IPS-15b (cell line): ENCODE measurements around the gene EPHB3.

Experiments
- H3K27me3 ChIP-seq: one replicate; pipeline ENCODE4 v1.6.1; 2013; ENCODE audit warnings: low read length; ENCODE audit not compliant: control insufficient read depth, insufficient read depth
- H3K36me3 ChIP-seq: one replicate; pipeline ENCODE4 v1.6.1; 2013; ENCODE audit warnings: low read length; ENCODE audit not compliant: control insufficient read depth, insufficient read depth
- H3K4me1 ChIP-seq: one replicate; pipeline ENCODE4 v1.6.1; 2013; ENCODE audit warnings: mild to moderate bottlenecking, low read length; ENCODE audit not compliant: control insufficient read depth, insufficient read depth
- H3K4me3 ChIP-seq: one replicate; pipeline ENCODE4 v1.5.1; 2013; ENCODE audit warnings: low read depth, low read length
- H3K9ac ChIP-seq: one replicate; pipeline ENCODE4 v1.6.1; 2013; ENCODE audit warnings: low read depth, mild to moderate bottlenecking, low read length
- H3K9me3 ChIP-seq: one replicate; pipeline ENCODE4 v1.6.1; 2013; ENCODE audit warnings: mild to moderate bottlenecking, low read length; ENCODE audit not compliant: control insufficient read depth, insufficient read depth

EPHB3 gene

DNA sequence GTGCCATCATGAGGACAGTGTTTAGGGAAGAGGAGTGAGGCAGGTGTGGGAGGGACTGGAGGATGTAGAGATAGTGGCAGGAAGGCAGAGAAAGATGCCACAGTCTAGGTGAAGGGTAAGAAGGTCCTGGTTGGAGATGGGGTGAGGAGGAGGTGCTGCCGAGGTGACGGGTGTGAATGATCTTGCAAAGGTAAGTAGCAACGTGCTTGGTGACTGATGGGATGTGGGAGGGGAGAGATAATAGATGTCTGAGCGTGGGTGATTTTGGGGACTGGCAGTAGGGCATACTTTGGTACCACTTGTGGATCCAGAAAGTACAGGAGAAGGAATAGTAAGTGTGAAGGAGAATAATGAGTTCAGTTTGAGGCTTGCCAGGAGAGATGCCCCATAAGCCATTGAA is 27.2 kb downstream of the EPHB3 start:
- no peaks in the 10 kb centered on the region for H3K36me3 ChIP-seq
- H3K27me3 ChIP-seq: peaks cover 98% of the 10 kb centered on the region
- no peaks in the 10 kb centered on the region for H3K4me1 ChIP-seq
- no peak overlapping the region for H3K4me3 ChIP-seq
- no peak overlapping the region for H3K9ac ChIP-seq
- H3K9me3 ChIP-seq: no peaks in the 10 kb centered on the region

DNA sequence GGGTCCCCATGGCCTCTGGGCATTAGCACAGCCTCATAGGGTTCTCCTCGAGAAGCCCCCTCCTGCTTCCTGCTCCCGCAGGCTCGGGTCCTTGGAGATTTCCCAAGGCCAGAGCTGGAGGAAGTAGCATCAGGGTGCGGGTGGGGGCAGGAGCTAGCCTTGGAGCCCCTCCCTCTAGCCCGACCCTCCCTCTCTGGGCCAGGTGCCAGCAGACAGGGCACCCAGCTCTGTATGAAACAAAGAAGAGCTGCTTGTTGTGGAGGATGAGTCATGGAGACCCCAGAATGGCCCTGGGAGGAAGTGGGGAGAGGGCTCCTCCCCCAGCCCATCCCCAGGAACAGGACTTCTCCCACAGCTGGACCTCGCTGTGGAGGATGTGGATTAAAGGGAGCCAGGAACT is 29.2 kb downstream of the EPHB3 start:
- no peak overlapping the region for H3K9ac ChIP-seq
- H3K9me3 ChIP-seq: no peaks in the 10 kb centered on the region
- no peak overlapping the region for H3K4me3 ChIP-seq
- H3K27me3 ChIP-seq: peaks cover 89% of the 10 kb centered on the region
- no peaks in the 10 kb centered on the region for H3K36me3 ChIP-seq
- H3K4me1 ChIP-seq: peaks cover 8% of the 10 kb centered on the region

DNA sequence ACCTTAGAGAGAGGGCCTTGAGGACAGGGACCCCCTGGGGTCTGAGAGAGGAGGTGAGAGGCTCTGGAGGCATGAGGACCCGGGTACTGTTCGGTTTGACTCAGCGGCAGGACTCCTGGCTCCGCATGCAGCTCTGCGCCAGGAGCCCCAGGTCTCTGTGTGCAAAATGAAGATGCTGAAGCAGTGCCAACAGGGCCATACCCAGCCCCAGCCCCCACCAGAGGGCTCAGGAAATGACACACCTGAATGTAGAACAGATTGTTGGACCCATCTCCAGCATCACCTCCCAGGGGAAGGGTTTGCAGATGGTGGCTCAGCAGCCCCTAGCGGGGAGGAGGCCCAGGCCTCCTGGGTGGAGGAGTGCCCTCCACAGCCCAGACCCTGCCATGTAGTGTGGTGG is 30.2 kb downstream of the EPHB3 start:
- no peak overlapping the region for H3K9ac ChIP-seq
- H3K4me3 ChIP-seq: no peak overlapping the region
- no peaks in the 10 kb centered on the region for H3K9me3 ChIP-seq
- peaks cover 87% of the 10 kb centered on the region for H3K27me3 ChIP-seq
- H3K36me3 ChIP-seq: no peaks in the 10 kb centered on the region
- H3K4me1 ChIP-seq: peaks cover 12% of the 10 kb centered on the region

- H3K9me3 ChIP-seq: no peaks in the 10 kb centered on the region
- H3K36me3 ChIP-seq: no peaks in the 10 kb centered on the region
- peaks cover 12% of the 10 kb centered on the region for H3K4me1 ChIP-seq
- H3K4me3 ChIP-seq: no peak overlapping the region
- H3K9ac ChIP-seq: no peak overlapping the region
- H3K27me3 ChIP-seq: peaks cover 85% of the 10 kb centered on the region
Measured at GRCh38 chr3:184592371-184593219, 31.0 kb downstream of the EPHB3 start.

GRCh38 chr3:184593220-184593927 is 31.8 kb downstream of the EPHB3 start:
- H3K36me3 ChIP-seq: no peaks in the 10 kb centered on the region
- H3K9me3 ChIP-seq: no peaks in the 10 kb centered on the region
- peaks cover 12% of the 10 kb centered on the region for H3K4me1 ChIP-seq
- no peak overlapping the region for H3K9ac ChIP-seq
- peaks cover 84% of the 10 kb centered on the region for H3K27me3 ChIP-seq
- H3K4me3 ChIP-seq: no peak overlapping the region

- Histone ChIP-seq H3K27me3 (peaks cover 84% of the 10 kb centered on the region), H3K4me1 (peaks cover 12% of the 10 kb centered on the region), H3K4me3 (no peak overlapping the region), H3K9me3 (no peaks in the 10 kb centered on the region), H3K9ac (no peak overlapping the region), H3K36me3 (no peaks in the 10 kb centered on the region)
Measured at GRCh38 chr3:184593928-184594303, 32.3 kb downstream of the EPHB3 start.

DNA sequence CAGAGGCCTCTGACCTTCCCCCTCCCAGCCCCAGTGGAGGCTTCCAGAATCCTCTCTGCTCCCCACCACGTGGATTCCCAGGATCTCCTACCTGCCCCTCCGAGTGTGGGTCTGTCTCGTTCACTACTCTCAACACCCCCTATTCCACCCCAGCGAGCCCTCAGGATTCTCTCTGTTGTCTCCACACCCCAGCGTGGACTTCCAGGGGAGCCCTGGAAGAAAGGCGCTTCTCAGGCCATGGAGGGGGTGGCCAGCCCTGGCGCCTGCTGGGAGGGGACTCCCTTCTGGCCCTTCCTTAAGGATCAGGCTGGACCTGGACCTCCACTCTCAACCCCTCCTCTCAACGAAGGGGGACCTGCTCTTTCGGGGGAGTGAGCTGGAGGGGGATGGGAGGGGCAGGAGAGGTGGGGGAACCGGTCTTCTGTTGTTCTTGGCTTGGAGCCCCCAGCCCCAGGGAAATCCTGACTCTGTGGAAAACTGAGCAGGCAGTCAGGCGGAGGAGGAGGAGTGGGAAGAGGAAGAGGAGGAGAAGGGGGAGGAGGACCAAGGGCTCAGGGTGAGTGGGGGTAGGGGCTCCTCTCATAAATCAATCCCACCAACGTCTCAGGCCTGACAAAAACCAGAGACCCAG is 32.9 kb downstream of the EPHB3 start:
- Histone ChIP-seq H3K4me3 (no peak overlapping the region), H3K9ac (no peak overlapping the region), H3K36me3 (no peaks in the 10 kb centered on the region), H3K4me1 (peaks cover 12% of the 10 kb centered on the region), H3K27me3 (peaks cover 84% of the 10 kb centered on the region), H3K9me3 (no peaks in the 10 kb centered on the region)

DNA sequence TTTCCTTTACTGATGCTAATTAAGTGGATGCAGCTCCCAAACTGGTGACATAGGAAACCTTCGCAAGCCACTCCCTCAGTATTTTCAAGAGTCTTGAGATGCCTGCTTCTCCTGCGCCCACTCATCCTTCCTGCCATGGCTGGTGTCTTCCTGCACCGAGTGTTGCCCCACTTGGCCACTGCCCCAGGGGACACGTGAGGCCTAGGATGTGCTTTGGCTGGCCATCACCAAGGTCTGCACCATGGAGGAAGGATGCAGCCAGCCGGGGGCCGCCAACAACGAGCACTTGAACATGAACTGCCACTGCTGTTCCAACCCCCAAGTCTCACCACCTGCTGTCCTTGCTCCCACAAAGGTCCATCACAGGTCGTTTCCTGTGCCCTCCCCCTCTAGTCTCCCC is 34.1 kb downstream of the EPHB3 start:
- Histone ChIP-seq H3K9ac (no peak overlapping the region), H3K36me3 (no peaks in the 10 kb centered on the region), H3K9me3 (no peaks in the 10 kb centered on the region), H3K4me1 (peaks cover 12% of the 10 kb centered on the region), H3K4me3 (no peak overlapping the region), H3K27me3 (peaks cover 84% of the 10 kb centered on the region)

GRCh38 chr3:184596233-184596632 is 34.6 kb downstream of the EPHB3 start:
- peaks cover 12% of the 10 kb centered on the region for H3K4me1 ChIP-seq
- peaks cover 84% of the 10 kb centered on the region for H3K27me3 ChIP-seq
- no peaks in the 10 kb centered on the region for H3K36me3 ChIP-seq
- no peak overlapping the region for H3K4me3 ChIP-seq
- H3K9me3 ChIP-seq: no peaks in the 10 kb centered on the region
- no peak overlapping the region for H3K9ac ChIP-seq

DNA sequence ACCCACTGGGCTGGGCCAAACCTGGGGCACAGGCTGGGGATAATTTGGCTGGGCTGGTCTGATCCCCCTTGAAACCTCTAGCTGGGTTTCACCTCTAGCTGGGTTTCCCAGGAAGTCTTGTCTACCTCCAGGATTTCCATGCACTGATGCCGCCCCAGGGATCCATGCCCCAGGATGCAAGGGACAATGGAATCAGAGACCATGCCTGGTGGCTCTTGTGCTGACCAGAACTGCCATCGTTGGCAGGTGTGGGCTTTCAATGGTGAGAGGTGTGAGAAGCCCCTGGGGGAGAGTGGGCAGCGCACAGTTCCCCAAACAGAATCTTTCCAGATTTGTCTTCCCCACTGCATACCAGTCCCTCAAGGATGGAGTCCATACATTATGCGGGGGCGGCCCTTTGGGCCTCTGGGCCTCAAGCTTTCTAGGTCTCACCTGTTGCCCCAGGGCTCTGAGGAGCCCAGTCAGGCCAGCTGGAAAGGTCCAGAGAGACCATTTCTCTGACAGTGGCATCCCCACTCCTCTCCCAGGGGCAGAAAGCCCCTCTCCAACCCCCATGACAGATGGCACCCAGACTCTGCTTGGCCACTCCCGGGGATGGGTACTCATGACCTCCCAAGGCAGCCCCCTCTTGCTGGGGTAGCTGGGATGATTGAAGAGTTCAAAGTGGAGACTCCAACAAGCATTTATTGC is 35.4 kb downstream of the EPHB3 start:
- Histone ChIP-seq H3K9me3 (no peaks in the 10 kb centered on the region), H3K4me3 (no peak overlapping the region), H3K27me3 (peaks cover 79% of the 10 kb centered on the region), H3K9ac (no peak overlapping the region), H3K4me1 (peaks cover 12% of the 10 kb centered on the region), H3K36me3 (no peaks in the 10 kb centered on the region)

DNA sequence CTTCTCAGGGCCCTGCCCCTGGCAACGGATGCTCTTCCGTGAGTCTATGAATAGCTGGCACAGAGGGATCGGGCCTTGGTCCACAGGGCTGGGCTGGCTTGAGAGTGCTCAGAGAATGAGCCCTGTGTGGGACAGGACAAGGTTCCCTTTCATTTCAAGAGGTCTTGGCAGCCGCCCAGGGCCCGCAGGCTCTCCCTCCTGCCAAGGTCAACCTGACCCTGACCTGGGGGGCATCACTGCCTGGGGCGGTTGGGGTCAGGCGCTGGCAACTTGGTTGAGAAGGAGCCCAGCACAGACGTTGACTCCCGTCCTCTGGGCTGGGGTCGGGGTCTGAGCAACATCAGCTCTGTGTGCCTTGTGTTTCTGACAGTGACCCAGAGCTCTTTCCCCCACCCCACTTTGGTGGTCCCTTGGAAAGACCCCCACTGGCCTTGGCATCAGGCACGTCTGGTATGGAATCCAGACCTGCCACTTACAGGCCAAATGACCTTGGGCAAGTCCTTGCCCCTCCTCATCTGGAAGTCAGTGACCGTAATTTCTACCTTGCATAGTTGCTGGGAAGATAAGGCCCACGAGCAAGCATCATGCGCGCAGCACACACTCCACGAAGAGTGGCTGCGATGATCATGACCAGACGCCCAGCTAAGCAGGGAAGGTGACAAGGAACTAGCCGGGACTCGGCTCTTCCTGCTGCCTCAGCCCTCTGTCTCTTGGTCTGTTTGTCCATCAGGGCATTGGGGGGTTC is 36.4 kb downstream of the EPHB3 start:
- Histone ChIP-seq H3K9me3 (no peaks in the 10 kb centered on the region), H3K4me1 (peaks cover 13% of the 10 kb centered on the region), H3K9ac (no peak overlapping the region), H3K36me3 (no peaks in the 10 kb centered on the region), H3K27me3 (peaks cover 79% of the 10 kb centered on the region), H3K4me3 (no peak overlapping the region)
